ENCODE results near the gene MAGEA9B. TPM values are rescaled to one million over a fixed set of nuclear protein-coding genes. Genes with fewer than 3 reads are reported as not detected.
"Not testable (repeated sequence)": the region's sequence is repeated elsewhere in the genome, so short reads cannot be mapped to it uniquely, and the experiment has no call there.

Gene MAGEA9B
- total RNA-seq, 1 experiment from 2014 or later, result not detected

DNA sequence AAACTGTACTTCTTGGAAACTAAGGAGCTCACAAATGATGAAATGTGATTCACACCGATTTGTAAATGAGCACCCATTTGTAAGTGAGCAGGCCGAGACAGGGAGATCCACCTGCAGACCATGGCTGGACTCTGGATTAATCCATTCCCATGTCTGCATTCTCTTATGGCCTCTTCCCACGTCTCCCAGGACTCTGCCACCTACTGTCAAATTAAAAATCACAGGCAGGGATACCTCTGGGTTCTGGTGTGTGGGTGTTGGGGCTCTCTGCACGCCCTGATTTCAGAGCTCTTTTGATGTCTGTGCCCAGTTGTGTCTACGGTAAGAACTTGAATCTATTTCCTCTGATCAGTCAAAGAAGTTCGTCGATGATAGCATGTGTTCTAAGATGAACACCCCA lies 3.7 kb upstream of the MAGEA9B start:
- in situ Hi-C loops (cut with HindIII; ENCODE audit: low pct_unique_long_range_greater_than_20kb, low sequenced_read_pairs); DNase-seq (ENCODE audit: low read depth): not testable (repeated sequence)

GRCh38 chrX:149585631-149586030 lies 1.6 kb downstream of the MAGEA9B start:
- in situ Hi-C loops (cut with HindIII; ENCODE audit: low pct_unique_long_range_greater_than_20kb, low sequenced_read_pairs); DNase-seq (ENCODE audit: low read depth): not testable (repeated sequence)

DNA sequence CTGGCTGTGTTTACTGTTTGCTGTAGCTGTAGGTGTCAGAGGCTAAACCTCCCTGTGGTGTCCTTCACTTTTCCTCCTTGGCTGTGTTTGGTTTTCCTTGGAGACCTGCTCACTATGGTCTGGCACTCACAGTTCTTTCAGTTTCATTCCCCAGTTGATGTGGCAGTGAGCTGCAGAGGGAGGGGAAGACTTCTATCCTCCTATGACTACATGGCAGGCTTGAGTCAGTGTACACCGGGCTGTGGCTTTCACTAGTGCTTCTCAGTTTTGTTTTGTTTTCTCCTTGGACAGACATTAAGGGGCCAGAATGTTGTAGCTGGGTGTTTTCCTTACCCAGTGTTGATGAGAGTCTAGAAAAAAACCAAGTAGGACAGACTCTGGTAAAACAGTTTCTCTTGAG lies 13.8 kb downstream of the MAGEA9B start:
- in situ Hi-C loops (cut with HindIII; ENCODE audit: low pct_unique_long_range_greater_than_20kb, low sequenced_read_pairs); DNase-seq (ENCODE audit: low read depth): not testable (repeated sequence)

DNA sequence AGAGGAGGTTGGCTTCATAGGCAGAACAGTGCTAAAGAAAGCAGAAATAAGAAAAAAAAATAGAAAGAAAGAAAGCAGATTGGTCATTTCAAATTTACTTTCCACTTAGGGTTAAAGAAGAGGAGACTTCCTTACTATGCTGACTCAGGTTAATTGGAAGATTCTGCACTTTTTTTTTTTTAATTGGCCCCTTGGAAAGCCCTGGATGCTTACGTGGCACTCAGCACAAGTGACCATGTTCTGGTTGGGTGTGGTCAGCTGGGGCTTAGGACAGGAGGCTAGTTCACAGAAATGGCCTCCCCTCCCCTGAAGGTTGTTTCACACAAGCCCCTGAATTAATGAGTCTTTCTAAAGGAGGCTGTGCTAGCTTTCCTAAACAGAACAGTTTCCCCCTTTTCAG lies 14.5 kb downstream of the MAGEA9B start:
- in situ Hi-C loops (cut with HindIII; ENCODE audit: low pct_unique_long_range_greater_than_20kb, low sequenced_read_pairs), result no loop called here
- DNase-seq (ENCODE audit: low read depth), result no peak

DNA sequence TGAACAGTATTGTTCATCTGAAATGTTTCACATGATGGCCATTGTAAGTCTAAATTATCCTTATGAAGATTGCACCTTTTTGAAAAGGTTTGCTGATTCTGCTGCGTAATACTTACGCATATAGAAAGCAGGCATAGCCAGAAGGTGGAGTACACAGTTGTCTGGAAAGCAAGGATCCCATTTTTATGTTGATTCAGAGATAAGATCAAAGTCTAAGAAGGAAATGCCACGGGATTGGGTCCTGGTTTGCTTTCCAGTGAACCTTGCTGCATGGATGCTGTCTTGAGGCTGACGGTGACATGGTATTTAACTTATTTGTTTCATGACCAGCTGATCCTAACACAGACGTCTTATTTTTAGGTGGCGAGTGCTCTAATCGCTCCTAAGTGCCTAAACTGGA lies 15.5 kb downstream of the MAGEA9B start:
- DNase-seq (ENCODE audit: low read depth), result no peak
- in situ Hi-C loops (cut with HindIII; ENCODE audit: low pct_unique_long_range_greater_than_20kb, low sequenced_read_pairs), result no loop called here

GRCh38 chrX:149570668-149571067 lies 16.6 kb downstream of the MAGEA9B start:
- in situ Hi-C loops (cut with HindIII; ENCODE audit: low pct_unique_long_range_greater_than_20kb, low sequenced_read_pairs), result no loop called here
- DNase-seq (ENCODE audit: low read depth), result no peak

- in situ Hi-C loops (cut with HindIII; ENCODE audit: low pct_unique_long_range_greater_than_20kb, low sequenced_read_pairs), result no loop called here
- DNase-seq (ENCODE audit: low read depth), result no peak
Measured at GRCh38 chrX:149569770-149570169, 17.5 kb downstream of the MAGEA9B start.

DNA sequence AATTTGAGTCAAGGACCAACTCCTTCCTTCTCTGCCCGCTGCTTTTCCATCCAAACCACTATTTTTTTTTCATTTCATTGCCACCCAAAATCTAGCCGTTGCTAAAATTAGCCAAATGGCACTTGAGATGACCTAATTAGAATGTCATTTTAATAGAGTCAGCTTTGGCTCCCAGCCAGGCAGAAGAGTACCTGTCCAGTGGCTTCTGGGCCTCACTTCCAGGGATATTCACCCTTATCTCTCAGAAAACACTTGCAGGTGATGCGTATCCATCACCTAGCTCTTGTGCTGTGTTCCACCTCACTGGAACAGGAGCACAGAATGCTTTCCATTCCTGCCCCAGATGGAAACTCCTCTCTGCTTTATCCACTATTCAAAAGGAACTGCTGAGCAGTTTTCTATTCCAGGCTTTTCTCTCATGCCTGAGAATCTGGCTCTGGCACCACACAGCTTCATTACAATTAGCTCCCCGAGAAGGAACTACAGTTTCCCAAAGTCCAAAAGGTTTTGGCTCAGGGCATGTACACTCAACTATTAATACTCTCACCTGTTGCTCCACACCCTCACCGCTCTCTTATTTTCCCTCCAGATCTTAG lies 18.5 kb downstream of the MAGEA9B start:
- DNase-seq (ENCODE audit: low read depth), result no peak
- in situ Hi-C loops (cut with HindIII; ENCODE audit: low pct_unique_long_range_greater_than_20kb, low sequenced_read_pairs), result no loop called here

GRCh38 chrX:149567621-149568417 lies 19.4 kb downstream of the MAGEA9B start:
- in situ Hi-C loops (cut with HindIII; ENCODE audit: low pct_unique_long_range_greater_than_20kb, low sequenced_read_pairs), result no loop called here
- no peak for DNase-seq (ENCODE audit: low read depth)

DNA sequence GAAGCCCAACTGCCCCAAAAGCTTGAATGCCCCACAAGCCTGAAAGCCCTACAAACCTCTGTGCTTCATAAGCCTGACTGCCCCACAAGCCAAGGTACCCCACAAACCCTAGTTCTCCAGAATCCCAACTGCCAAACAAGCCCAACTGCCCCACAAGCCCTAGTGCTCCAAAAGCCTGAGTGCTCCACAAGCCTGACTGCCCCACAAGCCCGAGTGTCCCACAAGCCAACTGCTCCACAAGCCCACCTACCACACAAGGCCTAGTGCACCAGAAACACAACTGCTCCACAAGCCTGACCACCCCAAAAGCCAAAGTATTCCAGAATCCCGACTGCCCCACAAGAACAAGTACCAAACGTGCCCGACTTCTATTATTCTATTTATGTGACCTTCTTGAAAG lies 23.9 kb downstream of the MAGEA9B start:
- DNase-seq (ENCODE audit: low read depth), result no peak

GRCh38 chrX:149555251-149555650 lies 32.0 kb downstream of the MAGEA9B start:
- DNase-seq (ENCODE audit: low read depth); in situ Hi-C loops (cut with HindIII; ENCODE audit: low pct_unique_long_range_greater_than_20kb, low sequenced_read_pairs): not testable (repeated sequence)

More for the DNA sequence above, 23.9 kb downstream of the MAGEA9B start:
- in situ Hi-C loops (cut with HindIII; ENCODE audit: low pct_unique_long_range_greater_than_20kb, low sequenced_read_pairs), result no loop called here

DNA sequence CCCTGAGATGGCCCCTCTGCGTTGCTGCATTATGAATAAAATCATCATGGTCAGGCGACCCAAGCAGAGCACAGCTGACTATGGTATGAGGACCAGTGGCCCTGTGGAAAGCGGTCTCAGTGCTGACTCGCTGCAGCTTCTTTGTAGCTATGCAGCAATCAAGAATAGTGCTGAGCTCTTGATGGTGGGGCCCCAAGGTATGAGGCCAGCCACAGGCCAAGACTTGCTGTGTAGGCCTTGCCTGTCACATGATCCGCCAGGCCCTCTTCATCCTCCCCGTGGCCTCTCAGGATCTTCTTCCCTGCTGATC lies 35.4 kb downstream of the MAGEA9B start:
- in situ Hi-C loops (cut with HindIII; ENCODE audit: low pct_unique_long_range_greater_than_20kb, low sequenced_read_pairs); DNase-seq (ENCODE audit: low read depth): not testable (repeated sequence)

GRCh38 chrX:149551245-149551938 lies 35.9 kb downstream of the MAGEA9B start:
- in situ Hi-C loops (cut with HindIII; ENCODE audit: low pct_unique_long_range_greater_than_20kb, low sequenced_read_pairs); DNase-seq (ENCODE audit: low read depth): not testable (repeated sequence)

- DNase-seq (ENCODE audit: low read depth); in situ Hi-C loops (cut with HindIII; ENCODE audit: low pct_unique_long_range_greater_than_20kb, low sequenced_read_pairs): not testable (repeated sequence)
Measured at GRCh38 chrX:149550454-149550853, 36.8 kb downstream of the MAGEA9B start.

GRCh38 chrX:149549701-149550100 lies 37.6 kb downstream of the MAGEA9B start, which contains the start of gene HSFX3:
Gene HSFX3, minus strand, starts transcription at chrX:149549924. Its CDS starts 72 bp downstream, at chrX:149549852.
- DNase-seq (ENCODE audit: low read depth); in situ Hi-C loops (cut with HindIII; ENCODE audit: low pct_unique_long_range_greater_than_20kb, low sequenced_read_pairs): not testable (repeated sequence)

- in situ Hi-C loops (cut with HindIII; ENCODE audit: low pct_unique_long_range_greater_than_20kb, low sequenced_read_pairs); DNase-seq (ENCODE audit: low read depth): not testable (repeated sequence)
Measured at GRCh38 chrX:149547782-149548181, 39.5 kb downstream of the MAGEA9B start.

- in situ Hi-C loops (cut with HindIII; ENCODE audit: low pct_unique_long_range_greater_than_20kb, low sequenced_read_pairs); DNase-seq (ENCODE audit: low read depth): not testable (repeated sequence)
Measured at GRCh38 chrX:149546962-149547361, 40.3 kb downstream of the MAGEA9B start.

GRCh38 chrX:149545545-149546543 lies 41.4 kb downstream of the MAGEA9B start:
- DNase-seq (ENCODE audit: low read depth); in situ Hi-C loops (cut with HindIII; ENCODE audit: low pct_unique_long_range_greater_than_20kb, low sequenced_read_pairs): not testable (repeated sequence)

Data from Caki2 (cell line).